HepG2 (cell line): ENCODE data around the gene SMAD7. TPM values are rescaled to one million over a fixed set of nuclear protein-coding genes. Genes with fewer than 3 reads are reported as not detected.

Source experiments
- BRD4 ChIP-seq: sonication (generic); formaldehyde crosslinking; IDR thresholded peaks from 2 replicates; pipeline ENCODE4 v1.4.0; 2020; ENCODE audit warnings: missing genetic modification reagents
- CREB1 ChIP-seq, 2 experiments: fragments of 450-650 bp in 1 of 2; IDR thresholded peaks; 2 replicates each; pipeline ENCODE4 v1.6.1; 2016 to 2017; ENCODE audit warnings: control low read depth in 1 of 2, mild to moderate bottlenecking in 1 of 2, missing compliant biosample characterization in 1 of 2, missing genetic modification characterization in 1 of 2
- DMAP1 ChIP-seq: IDR thresholded peaks from 2 replicates; pipeline ENCODE4 v1.6.1; 2016
- ESRRA ChIP-seq: sonication (generic); formaldehyde crosslinking; IDR thresholded peaks from 2 replicates; pipeline ENCODE4 v1.5.1; 2020; ENCODE audit warnings: mild to moderate bottlenecking, low read depth, missing genetic modification reagents
- FOXA1 ChIP-seq, 2 experiments: fragments of 450-650 bp in 1 of 2; sonication (generic) in 1 of 2; formaldehyde crosslinking in 1 of 2; IDR thresholded peaks; 2 replicates each; pipeline versions ENCODE4 v1.4.0 to v1.6.1; 2016 to 2020; ENCODE audit warnings: missing genetic modification reagents in 1 of 2
- HCFC1 ChIP-seq: fragments of 150-350 bp; IDR thresholded peaks from 2 replicates; pipeline ENCODE4 v1.6.1; 2014; ENCODE audit warnings: low read depth, low read length
- LCORL ChIP-seq, 2 experiments: fragments of 450-650 bp in 1 of 2; sonication (generic) in 1 of 2; formaldehyde crosslinking in 1 of 2; IDR thresholded peaks; 2 replicates each; pipeline versions ENCODE4 v1.5.0 to v1.6.1; 2017 to 2020; ENCODE audit warnings: antibody characterized with exemption in 1 of 2, missing genetic modification reagents in 1 of 2
- MXI1 ChIP-seq: IDR thresholded peaks from 3 replicates; pipeline ENCODE4 v1.6.1; 2012; ENCODE audit warnings: low read depth, low read length, inconsistent platforms, borderline replicate concordance
- MZF1 ChIP-seq: sonication (generic); formaldehyde crosslinking; IDR thresholded peaks from 2 replicates; pipeline ENCODE4 v1.8.1; 2023; ENCODE audit warnings: mild to moderate bottlenecking, missing genetic modification reagents, borderline replicate concordance
- POLR2AphosphoS2 ChIP-seq: IDR thresholded peaks from 2 replicates; pipeline ENCODE4 v1.6.1; 2011; ENCODE audit warnings: low read depth, low read length, improper control_type of control experiment
- RFX5 ChIP-seq: IDR thresholded peaks from 2 replicates; pipeline ENCODE4 v1.6.1; 2011; ENCODE audit warnings: low read depth, low read length, improper control_type of control experiment
- SALL1 ChIP-seq: sonication (generic); formaldehyde crosslinking; IDR thresholded peaks from 2 replicates; pipeline ENCODE4 v1.8.0; 2022; ENCODE audit warnings: mild to moderate bottlenecking, missing genetic modification reagents
- SETDB1 ChIP-seq: sonication (generic); formaldehyde crosslinking; IDR thresholded peaks from 2 replicates; pipeline ENCODE4 v1.5.1; 2020; ENCODE audit warnings: missing genetic modification reagents, mild to moderate bottlenecking, borderline replicate concordance
- SOX5 ChIP-seq: IDR thresholded peaks from 2 replicates; pipeline ENCODE4 v1.6.1; 2016; ENCODE audit warnings: borderline replicate concordance
- SOX6 ChIP-seq, 2 experiments: fragments of 450-650 bp in 1 of 2; sonication (generic) in 1 of 2; formaldehyde crosslinking in 1 of 2; IDR thresholded peaks; 2 replicates each; pipeline versions ENCODE4 v1.4.0 to v1.6.1; 2017 to 2020; ENCODE audit warnings: antibody characterized with exemption in 1 of 2, mild to moderate bottlenecking in 1 of 2, missing genetic modification reagents in 1 of 2
- SPEN ChIP-seq: sonication (generic); formaldehyde crosslinking; IDR thresholded peaks from 2 replicates; pipeline ENCODE4 v1.5.1; 2020; ENCODE audit warnings: low read depth, mild to moderate bottlenecking, missing genetic modification reagents
- SRY ChIP-seq: sonication (generic); formaldehyde crosslinking; IDR thresholded peaks from 2 replicates; pipeline ENCODE4 v1.8.0; 2022; ENCODE audit warnings: mild to moderate bottlenecking, missing genetic modification reagents
- ZNF362 ChIP-seq: sonication (generic); formaldehyde crosslinking; IDR thresholded peaks from 2 replicates; pipeline ENCODE4 v1.4.0; 2020; ENCODE audit warnings: missing genetic modification reagents, mild to moderate bottlenecking, borderline replicate concordance
- ZNF619 ChIP-seq: sonication (generic); formaldehyde crosslinking; IDR thresholded peaks from 2 replicates; pipeline ENCODE4 v1.4.0; 2020; ENCODE audit warnings: mild to moderate bottlenecking, missing genetic modification reagents
- ZNF775 ChIP-seq: sonication (generic); formaldehyde crosslinking; IDR thresholded peaks from 2 replicates; pipeline ENCODE4 v1.4.0; 2020; ENCODE audit warnings: missing genetic modification reagents, mild to moderate bottlenecking, moderate library complexity, borderline replicate concordance
- polyA plus RNA-seq, 8 experiments: library from polyadenylated mRNA; depleted of rRNA in 3 of 8; stranded (reverse) in 7 of 8; unstranded in 1 of 8; fragments of >200 nt; fragmentation: Illumina TruSeq in 4 of 8; extraction: Trizol in 4 of 8; gene quantifications; 2 replicates each; pipeline versions ENCODE4 v1.2.1 to v1.2.3, GENCODE V29; 2011 to 2016; ENCODE audit warnings: low read depth in 4 of 8, missing spikeins in 1 of 8, mixed read lengths in 1 of 8; ENCODE audit not compliant: insufficient read depth in 1 of 8
- total RNA-seq, 5 experiments: library from RNA; depleted of rRNA; stranded (reverse); fragments of >200 nt; fragmentation: Illumina TruSeq; extraction: Trizol; gene quantifications; 2 replicates each; pipeline ENCODE4 v1.2.3, GENCODE V29; 2016; ENCODE audit warnings: low read depth in 1 of 5
- TF ChIP-seq, protein P1 (sequence below): sonication (generic); formaldehyde crosslinking; IDR thresholded peaks from 2 replicates; pipeline ENCODE4 v1.8.1; 2023; ENCODE audit warnings: mild to moderate bottlenecking, moderate library complexity, missing genetic modification reagents
- TF ChIP-seq, protein P2 (sequence below): sonication (generic); formaldehyde crosslinking; IDR thresholded peaks from 2 replicates; pipeline ENCODE4 v1.9.0; 2021; ENCODE audit warnings: missing genetic modification reagents, borderline replicate concordance

SMAD7 gene
- total and polyA plus RNA-seq, 2 of the 13 experiments (the other 11 are each of a cell fraction or from before 2014, with no cell fraction given), result 17.4 to 24.7 TPM

DNA sequence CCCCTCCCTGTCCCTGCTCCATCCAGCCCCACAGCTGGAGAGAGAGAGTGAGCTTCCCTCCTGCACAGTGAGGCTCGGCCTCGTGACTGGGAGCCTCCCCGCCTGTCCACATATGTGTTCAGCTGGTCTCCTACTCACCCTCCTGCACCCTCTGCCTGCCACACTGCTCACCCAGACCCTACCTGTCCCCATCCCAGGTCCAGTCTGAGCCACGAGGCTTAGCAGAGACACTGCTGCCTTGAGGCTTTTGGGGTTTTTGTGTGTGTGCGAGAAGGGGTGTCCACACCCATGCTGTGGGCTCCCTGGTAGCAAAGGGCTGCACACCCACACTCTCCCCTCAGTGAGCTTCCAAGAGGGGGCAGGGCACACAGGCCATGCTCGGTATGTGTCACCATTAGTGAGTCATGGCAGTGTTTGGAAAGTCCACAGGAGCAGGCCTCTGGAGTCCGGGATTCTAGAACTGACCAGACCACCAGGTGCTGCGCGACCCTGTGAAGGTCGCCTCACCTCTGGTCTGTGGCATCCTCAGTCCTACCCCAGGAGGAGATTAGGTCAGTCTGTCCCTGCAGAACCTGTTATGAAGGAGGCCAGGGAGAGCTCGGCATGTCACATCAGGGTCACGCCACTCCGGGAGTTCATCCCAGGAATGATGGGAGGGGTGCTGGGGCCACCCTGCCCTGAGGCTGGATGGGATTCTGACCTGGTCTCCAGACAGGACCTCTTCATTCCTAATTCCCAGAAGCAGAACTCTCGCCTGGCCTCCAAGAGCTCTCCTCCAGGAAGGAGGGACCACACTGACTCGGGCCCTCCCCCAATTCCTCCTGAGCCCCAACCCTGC lies 39.9 kb upstream of the SMAD7 start (continued):
- no peak for TF ChIP-seq LCORL (IDR thresholded peaks at IDR 0.05)
- TF ChIP-seq LCORL (CRISPR knock-in tag; IDR thresholded peaks at IDR 0.05), result peak; percentile 79
- no peak for TF ChIP-seq BRD4
- peak; percentile 51; the same call in 1 of the 2 replicates for TF ChIP-seq SALL1
- no peak for TF ChIP-seq SOX6 (IDR thresholded peaks at IDR 0.05)
- TF ChIP-seq SOX6 (CRISPR knock-in tag; IDR thresholded peaks at IDR 0.05), result peak; percentile 45
- TF ChIP-seq, protein P1, sequence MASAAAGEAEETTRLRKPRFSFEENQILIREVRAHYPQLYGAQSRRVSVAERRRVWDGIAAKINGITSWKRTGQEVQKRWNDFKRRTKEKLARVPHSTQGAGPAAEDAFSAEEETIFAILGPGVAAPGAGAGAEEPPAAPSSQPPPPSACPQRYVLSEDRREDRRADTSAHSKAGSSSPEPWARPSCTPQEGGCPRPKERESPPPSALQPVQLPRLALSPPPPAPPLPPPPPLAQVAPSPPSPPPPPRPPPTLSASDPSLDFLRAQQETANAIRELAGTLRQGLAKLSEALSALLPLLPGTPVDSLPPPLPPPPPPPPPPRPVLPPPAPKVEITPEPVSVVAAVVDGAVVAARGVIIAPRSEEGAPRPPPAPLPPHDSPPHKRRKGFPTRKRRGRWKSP, result no peak
- TF ChIP-seq, protein P2, sequence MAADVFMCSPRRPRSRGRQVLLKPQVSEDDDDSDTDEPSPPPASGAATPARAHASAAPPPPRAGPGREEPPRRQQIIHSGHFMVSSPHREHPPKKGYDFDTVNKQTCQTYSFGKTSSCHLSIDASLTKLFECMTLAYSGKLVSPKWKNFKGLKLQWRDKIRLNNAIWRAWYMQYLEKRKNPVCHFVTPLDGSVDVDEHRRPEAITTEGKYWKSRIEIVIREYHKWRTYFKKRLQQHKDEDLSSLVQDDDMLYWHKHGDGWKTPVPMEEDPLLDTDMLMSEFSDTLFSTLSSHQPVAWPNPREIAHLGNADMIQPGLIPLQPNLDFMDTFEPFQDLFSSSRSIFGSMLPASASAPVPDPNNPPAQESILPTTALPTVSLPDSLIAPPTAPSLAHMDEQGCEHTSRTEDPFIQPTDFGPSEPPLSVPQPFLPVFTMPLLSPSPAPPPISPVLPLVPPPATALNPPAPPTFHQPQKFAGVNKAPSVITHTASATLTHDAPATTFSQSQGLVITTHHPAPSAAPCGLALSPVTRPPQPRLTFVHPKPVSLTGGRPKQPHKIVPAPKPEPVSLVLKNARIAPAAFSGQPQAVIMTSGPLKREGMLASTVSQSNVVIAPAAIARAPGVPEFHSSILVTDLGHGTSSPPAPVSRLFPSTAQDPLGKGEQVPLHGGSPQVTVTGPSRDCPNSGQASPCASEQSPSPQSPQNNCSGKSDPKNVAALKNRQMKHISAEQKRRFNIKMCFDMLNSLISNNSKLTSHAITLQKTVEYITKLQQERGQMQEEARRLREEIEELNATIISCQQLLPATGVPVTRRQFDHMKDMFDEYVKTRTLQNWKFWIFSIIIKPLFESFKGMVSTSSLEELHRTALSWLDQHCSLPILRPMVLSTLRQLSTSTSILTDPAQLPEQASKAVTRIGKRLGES, result no peak
- no peak for TF ChIP-seq DMAP1
- no peak for TF ChIP-seq RFX5
- 0 out of 2 replicates have a peak, but pooled peaks have one; percentile 42 for TF ChIP-seq MZF1
- no peak for TF ChIP-seq FOXA1 (IDR thresholded peaks at IDR 0.05)
- TF ChIP-seq FOXA1 (CRISPR knock-in tag; IDR thresholded peaks at IDR 0.05), result peak; percentile 38; the same call in 1 of the 2 replicates
- peak; percentile 17; the same call in 1 of the 2 replicates for TF ChIP-seq SOX5 (CRISPR knock-in tag)
- 0 out of 2 replicates have a peak, but pooled peaks have one; percentile 69 for TF ChIP-seq SRY
- no peak for TF ChIP-seq ZNF362 (CRISPR knock-in tag)
- no peak for TF ChIP-seq SETDB1 (CRISPR knock-in tag)
- TF ChIP-seq SPEN (CRISPR knock-in tag), result peak; percentile 60; the same call in 1 of the 2 replicates
- 0 out of 2 replicates have a peak, but pooled peaks have one; percentile 70 for TF ChIP-seq ZNF619
- no peak for TF ChIP-seq POLR2AphosphoS2
- no peak for TF ChIP-seq HCFC1
- 0 out of 2 replicates have a peak, but pooled peaks have one; percentile 14 for TF ChIP-seq ESRRA (CRISPR knock-in tag)
- TF ChIP-seq MXI1, result peak; percentile 36; the same call in 1 of the 3 replicates
- no peak for TF ChIP-seq ZNF775 (CRISPR knock-in tag)
- 0 out of 2 replicates have a peak, but pooled peaks have one; percentile 22 for TF ChIP-seq CREB1 (IDR thresholded peaks at IDR 0.05)
- no peak for TF ChIP-seq CREB1 (CRISPR knock-in tag; IDR thresholded peaks at IDR 0.05)
